Activated naive CD4-positive, alpha-beta T cell treated with anti-CD3 and anti-CD28 coated beads for 36 hours (primary cell): ENCODE results near the gene WIPF1. TPM values are rescaled to one million over a fixed set of nuclear protein-coding genes. Genes with fewer than 3 reads are reported as not detected.
A peak's percentile ranks its signal among the peaks of the same experiment; 100 is the strongest.

Experiments
- CTCF ChIA-PET: fragments of 350-600 bp; sonication (Branson Sonifier 250); formaldehyde crosslinking; loops from one replicate; lab custom pipeline; 2021; ENCODE audit warnings: antibody characterized with exemption; lab: Charles Lee
- DNase-seq: peaks from one replicate; pipeline ENCODE4 v3.0.0-alpha.2; 2020
- H3K27ac Mint-ChIP-seq: one replicate; pipeline ENCODE4 v1.8.0; 2021; ENCODE audit warnings: mild to moderate bottlenecking, mixed read lengths
- H3K27me3 Mint-ChIP-seq: one replicate; pipeline ENCODE4 v1.8.0; 2021; ENCODE audit warnings: low read depth, mixed read lengths
- H3K36me3 Mint-ChIP-seq: one replicate; pipeline ENCODE4 v1.8.0; 2021; ENCODE audit warnings: low read depth, mixed read lengths
- H3K4me1 Mint-ChIP-seq: one replicate; pipeline ENCODE4 v1.8.0; 2021; ENCODE audit warnings: low read depth, mixed read lengths
- H3K4me3 Mint-ChIP-seq: one replicate; pipeline ENCODE4 v1.8.0; 2021; ENCODE audit warnings: mild to moderate bottlenecking, moderate library complexity, mixed read lengths
- H3K9me3 Mint-ChIP-seq: one replicate; pipeline ENCODE4 v1.8.0; 2021; ENCODE audit warnings: mixed read lengths
- intact Hi-C: fragments of 100-400 bp; cut with micrococcal nuclease; formaldehyde crosslinking; loops from one replicate; pipeline ENCODE4 v1.15.1; 2023
- total RNA-seq, 2 experiments: library from RNA; stranded (reverse); gene quantifications; one replicate each; pipeline ENCODE4 v1.2.3, GENCODE V29; 2021

Gene WIPF1
- total RNA-seq, 2 experiments from 2014 or later = 167 TPM

DNA sequence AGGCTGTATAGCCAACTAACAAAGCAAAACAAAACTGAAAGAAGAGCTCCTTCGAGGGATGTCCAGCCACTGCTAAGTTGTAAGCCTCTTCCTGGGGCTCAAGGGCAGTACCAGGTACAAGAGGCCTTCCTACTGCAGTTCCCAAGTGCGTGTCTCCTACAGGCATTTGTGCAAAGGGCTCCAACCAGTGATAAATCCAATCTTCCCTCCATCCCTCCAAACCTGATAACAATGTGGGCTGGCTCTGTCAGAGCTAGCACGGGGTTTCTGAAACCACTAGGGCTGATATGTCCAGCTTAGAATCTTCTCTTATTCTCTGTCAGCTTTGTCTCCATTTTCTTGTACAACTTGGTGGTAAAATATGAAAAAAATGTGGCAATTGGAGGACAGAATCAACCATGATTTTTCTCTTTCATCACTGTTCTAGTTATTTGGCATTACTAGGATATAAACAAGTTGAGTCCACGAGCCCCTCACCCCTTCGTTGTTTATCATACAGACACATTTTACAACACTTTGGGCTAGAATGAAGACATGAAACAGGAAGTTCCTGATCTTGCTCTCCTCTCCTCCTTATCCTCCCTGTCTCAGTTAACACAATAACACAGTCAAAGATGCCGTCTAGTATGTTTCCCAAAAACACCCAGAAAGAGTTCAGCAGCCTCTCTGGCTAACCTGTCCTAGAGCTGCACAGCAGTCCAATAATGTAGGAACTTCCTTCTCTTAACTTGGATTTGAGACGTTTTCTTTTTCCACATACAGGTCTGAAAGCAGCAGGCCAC is 35.4 kb upstream of the WIPF1 start:
- peaks cover 52% of the 10 kb centered on the region for H3K36me3 Mint-ChIP-seq
- no peaks in the 10 kb centered on the region for H3K27me3 Mint-ChIP-seq
- no peaks in the 10 kb centered on the region for H3K9me3 Mint-ChIP-seq
- peak overlapping the region; percentile 99 for H3K27ac Mint-ChIP-seq
- DNase-seq = no peak
- peaks cover 60% of the 10 kb centered on the region for H3K4me1 Mint-ChIP-seq
- CTCF ChIA-PET = interaction anchor here (0.7 to 13.6 kb wide), 11 partner anchors 10 to 56 kb away, joined by 3 to 172 read pairs (median 6); partner anchors contain the start of gene WIPF1
- intact Hi-C loops = loop anchor here (5.0 kb wide), 1 partner anchor 236 kb away; the partner anchor contains the start of gene SCRN3
- peak overlapping the region; percentile 91 for H3K4me3 Mint-ChIP-seq

DNA sequence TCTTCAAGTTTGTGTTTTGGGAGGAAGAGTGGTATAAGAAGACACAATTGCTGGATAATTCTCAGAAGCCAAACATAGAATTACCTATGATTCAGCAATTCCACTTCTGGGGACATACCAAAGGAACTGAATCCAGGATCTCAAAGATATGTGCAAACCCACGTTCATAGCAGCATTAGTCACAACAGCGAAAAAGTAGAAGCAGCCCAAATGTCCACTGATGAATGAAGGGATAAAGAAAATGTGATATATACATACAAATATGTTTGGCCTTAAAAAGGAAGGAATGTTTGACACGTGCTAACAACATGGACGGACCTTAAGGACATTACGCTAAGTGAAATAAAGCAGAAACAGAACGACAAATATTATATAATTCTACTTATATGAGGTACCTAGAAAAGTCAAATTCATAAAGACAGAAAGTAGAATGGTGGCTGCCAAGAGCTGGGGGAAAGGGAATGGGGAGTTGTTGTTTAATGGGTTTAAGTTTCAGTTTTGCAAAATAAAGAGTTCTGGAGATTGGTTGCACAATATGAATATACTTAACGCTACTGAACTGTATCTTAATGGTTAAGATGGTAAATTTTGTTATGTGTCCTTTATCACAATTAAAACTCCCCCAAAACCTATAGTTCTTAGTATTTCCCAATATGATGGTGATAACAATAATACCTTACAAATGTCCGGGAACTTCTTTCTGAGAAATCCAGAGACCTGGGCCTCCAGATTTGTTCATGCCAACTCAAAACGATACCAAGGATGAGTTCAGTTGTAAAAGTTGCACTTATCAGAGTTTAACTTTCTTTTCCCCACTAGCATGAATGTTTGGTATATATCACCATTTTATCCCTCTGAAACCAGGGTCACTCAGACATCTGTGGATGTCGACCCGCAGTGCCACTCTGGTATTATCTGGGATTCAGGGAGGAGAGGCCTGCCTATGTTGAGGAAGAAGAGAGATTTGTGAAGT is 33.7 kb upstream of the WIPF1 start:
- Mint-ChIP-seq H3K27ac (peak overlapping the region; percentile 99), H3K4me1 (peaks cover 68% of the 10 kb centered on the region), H3K36me3 (peaks cover 65% of the 10 kb centered on the region), H3K9me3 (no peaks in the 10 kb centered on the region), H3K4me3 (peak overlapping the region; percentile 91), H3K27me3 (no peaks in the 10 kb centered on the region)
- CTCF ChIA-PET = interaction anchor here (1.3 to 13.6 kb wide), 3 partner anchors 8 to 56 kb away, joined by 3 to 172 read pairs (median 6); partner anchors contain the start of gene WIPF1
- no peak for DNase-seq
- intact Hi-C loops = loop anchor here (1.0 to 5.0 kb wide), 3 partner anchors 14 to 234 kb away; partner anchors contain the start of gene SCRN3

DNA sequence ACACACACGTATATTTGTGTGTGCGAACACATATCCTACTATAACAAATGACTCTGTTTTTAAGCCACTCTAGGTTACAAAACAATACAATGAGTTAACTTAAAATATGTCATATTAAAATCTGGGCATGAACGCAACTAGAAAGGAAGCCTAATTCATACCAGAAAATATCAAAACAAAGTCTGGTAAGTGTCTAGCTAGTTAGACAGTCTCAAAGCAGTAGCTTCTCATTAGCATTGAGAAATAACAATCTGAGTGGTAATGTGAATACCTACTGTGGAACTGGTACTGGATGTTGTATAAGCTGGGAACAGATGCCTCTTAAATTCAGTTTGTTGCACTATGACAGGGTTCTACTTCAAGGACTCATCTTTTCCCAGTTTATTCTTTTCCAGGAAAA is 32.5 kb upstream of the WIPF1 start:
- intact Hi-C loops = loop anchor here (5.0 kb wide), 1 partner anchor 233 kb away; the partner anchor contains the start of gene SCRN3
- Mint-ChIP-seq H3K27ac (peak overlapping the region; percentile 99), H3K4me1 (peaks cover 67% of the 10 kb centered on the region), H3K27me3 (no peaks in the 10 kb centered on the region), H3K9me3 (no peaks in the 10 kb centered on the region), H3K36me3 (peaks cover 72% of the 10 kb centered on the region), H3K4me3 (peak overlapping the region; percentile 91)
- no peak for DNase-seq
- CTCF ChIA-PET = interaction anchor here (1.1 to 13.6 kb wide), 2 partner anchors 29 to 56 kb away, joined by 3 to 172 read pairs; partner anchors contain the start of gene WIPF1

DNA sequence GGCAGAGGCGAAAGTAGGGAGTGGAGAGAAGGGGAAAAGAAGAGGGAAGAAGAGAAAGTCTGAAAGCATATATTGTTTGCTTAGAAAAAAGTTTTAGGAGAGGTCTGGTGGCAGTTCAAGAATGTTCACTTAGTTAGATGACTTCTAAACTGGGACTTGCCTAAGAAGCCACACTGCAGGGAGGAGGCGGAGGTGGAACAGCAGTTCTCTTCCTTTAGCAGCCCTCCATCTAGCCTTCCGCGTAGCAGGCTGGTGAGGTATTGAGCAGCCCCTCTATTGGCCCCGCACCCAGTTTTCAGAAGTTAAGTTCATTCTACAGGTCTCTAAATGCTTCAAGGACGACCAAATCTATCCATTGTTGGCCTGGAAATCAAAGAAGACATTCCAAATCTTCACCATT is 31.9 kb upstream of the WIPF1 start:
- H3K27me3 Mint-ChIP-seq = no peaks in the 10 kb centered on the region
- intact Hi-C loops = no loop called here
- CTCF ChIA-PET = interaction anchor here (0.7 to 13.6 kb wide), 4 partner anchors 10 to 58 kb away, joined by 3 to 172 read pairs (median 6); partner anchors contain the start of gene WIPF1
- no peaks in the 10 kb centered on the region for H3K9me3 Mint-ChIP-seq
- peak overlapping the region; percentile 99 for H3K27ac Mint-ChIP-seq
- peaks cover 64% of the 10 kb centered on the region for H3K4me1 Mint-ChIP-seq
- peak overlapping the region; percentile 91 for H3K4me3 Mint-ChIP-seq
- H3K36me3 Mint-ChIP-seq = peaks cover 75% of the 10 kb centered on the region
- no peak for DNase-seq

DNA sequence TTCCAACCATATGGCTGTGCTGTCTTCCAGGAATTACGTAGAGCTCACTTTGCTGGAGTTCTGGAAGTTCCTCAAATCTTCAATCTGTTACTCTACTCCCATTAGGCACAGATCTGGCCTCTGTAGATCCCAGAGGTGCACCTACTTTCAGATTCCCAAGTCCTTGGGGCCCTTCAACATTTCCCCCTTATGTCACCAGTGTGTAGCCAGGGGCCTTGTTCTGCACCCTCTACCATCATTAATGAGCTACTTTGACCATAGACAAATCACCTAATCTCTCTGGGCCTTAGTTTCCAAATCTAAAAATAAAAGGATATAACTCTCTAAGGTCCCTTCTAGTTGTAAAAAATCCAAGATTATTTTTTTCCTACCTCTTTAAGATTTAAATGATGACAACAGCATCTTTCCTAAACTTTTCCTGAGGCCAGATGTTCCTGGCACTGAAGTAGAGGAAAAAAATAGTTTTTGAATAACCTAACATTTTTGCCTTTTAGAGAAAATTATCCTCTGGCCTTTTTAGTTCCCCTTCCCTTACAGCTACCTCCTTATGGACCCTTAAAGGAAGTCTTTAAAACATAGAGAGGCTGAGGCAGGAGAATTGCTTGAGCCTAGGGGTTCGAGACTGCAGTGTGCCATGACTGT is 31.0 kb upstream of the WIPF1 start:
- intact Hi-C loops = no loop called here
- no peaks in the 10 kb centered on the region for H3K27me3 Mint-ChIP-seq
- no peak for DNase-seq
- H3K4me1 Mint-ChIP-seq = peaks cover 72% of the 10 kb centered on the region
- H3K9me3 Mint-ChIP-seq = no peaks in the 10 kb centered on the region
- no peak overlapping the region for H3K27ac Mint-ChIP-seq
- peaks cover 80% of the 10 kb centered on the region for H3K36me3 Mint-ChIP-seq
- CTCF ChIA-PET = interaction anchor here (0.6 to 13.6 kb wide), 5 partner anchors 10 to 59 kb away, joined by 3 to 172 read pairs (median 5); partner anchors contain the start of gene WIPF1
- H3K4me3 Mint-ChIP-seq = no peak overlapping the region

DNA sequence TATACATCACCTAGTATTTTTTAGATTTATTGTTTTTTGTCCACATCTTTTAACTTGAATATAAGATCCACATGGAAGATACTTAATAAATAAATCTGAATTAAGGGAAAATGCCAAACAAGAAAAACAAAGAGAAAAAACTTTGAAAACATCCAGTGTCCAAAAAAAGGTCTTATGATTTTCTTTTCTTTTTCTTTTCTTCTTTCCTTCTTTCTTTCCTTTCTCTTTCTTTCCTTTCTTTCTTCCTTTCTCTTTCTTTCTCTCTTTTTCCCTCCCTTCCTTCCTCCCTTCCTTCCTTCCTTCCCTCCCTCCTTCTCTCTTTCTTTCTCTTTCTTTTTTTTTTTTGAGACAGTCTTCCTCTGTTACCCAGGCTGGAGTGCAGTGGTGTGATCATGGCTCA is 29.6 kb upstream of the WIPF1 start:
- Mint-ChIP-seq H3K27me3 (no peaks in the 10 kb centered on the region), H3K4me3 (no peak overlapping the region), H3K9me3 (no peaks in the 10 kb centered on the region), H3K4me1 (peaks cover 78% of the 10 kb centered on the region), H3K27ac (peak overlapping the region; percentile 39), H3K36me3 (peaks cover 67% of the 10 kb centered on the region)
- intact Hi-C loops = no loop called here
- CTCF ChIA-PET = interaction anchor here (1.1 to 13.6 kb wide), 2 partner anchors 9 to 26 kb away, joined by 3 to 172 read pairs; partner anchors contain the start of gene WIPF1
- DNase-seq = no peak

DNA sequence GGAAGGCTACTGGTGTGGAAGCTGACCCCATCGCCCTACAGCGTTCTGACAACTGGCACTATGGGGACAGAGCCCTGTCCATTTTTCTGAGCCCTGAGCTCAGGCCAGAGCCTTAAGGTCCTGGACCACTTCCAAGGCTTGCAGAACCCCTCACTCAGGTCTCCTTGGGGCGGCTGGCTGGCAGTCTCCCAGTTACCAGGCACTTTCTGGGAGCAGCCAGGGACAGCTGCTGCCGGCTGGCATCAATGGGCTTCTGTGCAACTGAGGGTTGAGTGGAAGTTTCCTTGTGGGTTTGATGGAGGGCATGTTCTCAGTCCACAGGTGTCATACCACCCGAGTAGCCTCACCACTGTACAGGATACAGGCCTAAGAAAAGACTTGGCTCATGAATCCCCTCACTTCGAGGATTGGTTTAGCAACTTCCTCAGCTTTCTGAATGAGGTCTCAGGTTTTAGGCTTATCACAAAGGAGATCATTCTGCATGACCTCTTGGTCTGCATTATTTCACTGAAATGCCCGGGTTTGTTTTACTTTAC is 27.4 kb upstream of the WIPF1 start:
- H3K27ac Mint-ChIP-seq = no peak overlapping the region
- peaks cover 54% of the 10 kb centered on the region for H3K36me3 Mint-ChIP-seq
- H3K9me3 Mint-ChIP-seq = no peaks in the 10 kb centered on the region
- H3K4me1 Mint-ChIP-seq = peaks cover 70% of the 10 kb centered on the region
- intact Hi-C loops = no loop called here
- no peak for DNase-seq
- CTCF ChIA-PET = interaction anchor here (1.0 to 13.6 kb wide), 2 partner anchors 24 to 63 kb away, joined by 3 to 172 read pairs; partner anchors contain the start of gene WIPF1
- no peak overlapping the region for H3K4me3 Mint-ChIP-seq
- no peaks in the 10 kb centered on the region for H3K27me3 Mint-ChIP-seq

DNA sequence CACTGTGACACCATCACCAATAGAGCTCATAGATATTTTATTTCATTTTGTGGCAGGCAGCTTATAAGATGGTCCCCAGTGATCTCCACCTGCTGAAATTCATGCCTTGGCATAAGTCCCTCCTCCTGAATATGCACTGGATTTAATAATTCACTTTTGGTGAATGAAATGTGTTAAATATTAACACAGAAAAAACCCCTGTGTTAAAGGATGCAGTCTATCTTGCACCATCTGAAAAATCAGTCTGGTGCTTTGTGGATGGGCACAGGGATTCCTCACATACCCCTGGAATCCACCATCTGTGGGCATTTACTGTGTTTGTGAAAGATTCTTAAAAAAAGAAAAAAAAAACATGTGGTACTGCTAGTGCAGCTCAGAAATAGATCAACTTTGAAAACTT is 26.1 kb upstream of the WIPF1 start:
- Mint-ChIP-seq H3K27ac (no peak overlapping the region), H3K9me3 (no peaks in the 10 kb centered on the region), H3K4me1 (peaks cover 67% of the 10 kb centered on the region), H3K27me3 (no peaks in the 10 kb centered on the region), H3K4me3 (no peak overlapping the region), H3K36me3 (peaks cover 45% of the 10 kb centered on the region)
- intact Hi-C loops = no loop called here
- CTCF ChIA-PET = interaction anchor here (1.0 to 1.7 kb wide), 6 partner anchors 9 to 73 kb away, joined by 3 to 6 read pairs (median 4); no protein-coding TSS in a partner anchor
- DNase-seq = no peak

DNA sequence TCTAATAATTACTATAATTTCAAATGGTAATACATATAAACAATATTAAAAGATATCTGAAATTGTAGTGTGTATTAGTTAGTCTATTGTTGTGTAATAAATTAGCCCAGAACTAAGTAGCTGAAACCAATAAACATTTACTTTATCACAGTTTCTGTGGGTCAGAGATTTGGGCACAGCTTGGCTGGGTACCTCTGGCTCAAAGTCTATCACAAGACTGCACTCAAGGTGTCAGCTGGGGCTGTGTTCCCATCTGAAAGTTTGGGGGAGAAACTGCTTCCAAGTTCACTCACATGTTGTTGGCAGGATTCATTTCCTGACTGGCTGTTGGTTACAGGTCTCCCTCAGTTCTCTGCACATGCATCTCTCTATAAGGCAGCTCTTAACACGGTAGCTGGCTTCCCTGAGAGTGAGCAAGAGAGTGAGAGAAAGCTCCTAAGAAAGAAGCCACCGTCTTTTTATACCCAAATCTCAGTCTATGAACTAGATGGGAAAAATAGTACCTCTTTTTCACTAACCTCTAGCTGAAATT is 25.6 kb upstream of the WIPF1 start:
- Mint-ChIP-seq H3K27me3 (no peaks in the 10 kb centered on the region), H3K4me3 (no peak overlapping the region), H3K4me1 (peaks cover 66% of the 10 kb centered on the region), H3K36me3 (peaks cover 40% of the 10 kb centered on the region), H3K9me3 (no peaks in the 10 kb centered on the region), H3K27ac (no peak overlapping the region)
- no peak for DNase-seq
- intact Hi-C loops = no loop called here
- CTCF ChIA-PET = interaction anchor here (1.0 to 1.7 kb wide), 6 partner anchors 9 to 74 kb away, joined by 3 to 6 read pairs (median 4); no protein-coding TSS in a partner anchor

DNA sequence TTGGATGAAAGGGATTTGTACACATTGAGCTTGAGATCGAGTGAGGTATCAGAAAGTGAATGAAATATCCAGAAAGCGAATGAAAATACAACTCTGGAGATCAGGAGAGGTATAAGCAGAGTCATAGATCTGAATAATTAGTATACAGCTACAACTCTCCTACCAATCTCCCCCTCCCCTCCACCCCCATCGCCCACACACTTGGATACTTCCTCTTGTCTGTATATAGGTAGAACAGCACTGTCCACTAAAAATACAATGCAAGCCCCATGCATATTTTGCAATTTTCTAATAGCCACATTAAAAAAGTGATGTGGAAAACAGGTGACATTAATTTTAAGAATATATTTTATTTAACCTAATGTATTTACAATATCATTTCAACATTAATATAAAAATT is 23.7 kb upstream of the WIPF1 start:
- Mint-ChIP-seq H3K27me3 (no peaks in the 10 kb centered on the region), H3K36me3 (peaks cover 34% of the 10 kb centered on the region), H3K9me3 (no peaks in the 10 kb centered on the region), H3K4me3 (no peak overlapping the region), H3K27ac (no peak overlapping the region), H3K4me1 (peaks cover 67% of the 10 kb centered on the region)
- CTCF ChIA-PET = interaction anchor here (1.5 kb wide), 1 partner anchor 62 kb away, joined by 3 read pairs; no protein-coding TSS in a partner anchor
- intact Hi-C loops = no loop called here
- DNase-seq = no peak

DNA sequence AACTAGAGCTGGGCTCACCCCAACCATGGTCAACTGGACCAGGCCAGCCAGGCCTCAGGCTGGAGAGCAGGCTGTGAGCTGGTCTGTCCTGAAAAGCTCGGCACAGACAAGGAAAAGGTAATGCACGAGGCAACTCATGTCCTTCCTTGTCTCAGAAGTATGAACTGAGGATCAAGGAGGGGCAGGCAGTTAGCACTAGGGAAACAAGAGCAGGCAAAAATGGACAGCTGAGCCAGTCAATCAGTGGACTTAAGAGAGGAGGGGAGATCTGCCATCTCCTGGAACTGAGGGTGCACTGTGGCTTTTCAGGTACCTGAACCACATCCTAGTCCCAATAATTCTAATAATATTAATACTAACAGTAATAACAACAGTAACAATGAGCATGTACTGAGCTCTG is 20.6 kb upstream of the WIPF1 start:
- H3K4me1 Mint-ChIP-seq = peaks cover 70% of the 10 kb centered on the region
- H3K36me3 Mint-ChIP-seq = peaks cover 26% of the 10 kb centered on the region
- H3K27ac Mint-ChIP-seq = peak overlapping the region; percentile 86
- intact Hi-C loops = no loop called here
- peak overlapping the region; percentile 49 for H3K4me3 Mint-ChIP-seq
- DNase-seq = no peak
- CTCF ChIA-PET = interaction anchor here (0.7 to 2.3 kb wide), 6 partner anchors 9 to 70 kb away, joined by 3 to 10 read pairs (median 3); no protein-coding TSS in a partner anchor
- H3K9me3 Mint-ChIP-seq = no peaks in the 10 kb centered on the region
- no peaks in the 10 kb centered on the region for H3K27me3 Mint-ChIP-seq
